HCT116 (cell line): Measurements from ENCODE around the gene C10orf95.

Experiments used
- CTCF ChIP-seq, 3 experiments: fragments of 200-600 bp in 1 of 3; sonication (generic) in 1 of 3; IDR thresholded peaks in 2 of 3; conservative IDR thresholded peaks in 1 of 3; 2 replicates each; pipeline ENCODE4 v1.5.1; 2012 to 2017; ENCODE audit warnings: low read depth in 2 of 3, low read length in 2 of 3, antibody characterized with exemption in 1 of 3, borderline replicate concordance in 1 of 3, control low read depth in 1 of 3, mild to moderate bottlenecking in 1 of 3, mixed read lengths in 1 of 3, mixed run types in 1 of 3, moderate library complexity in 1 of 3; ENCODE audit not compliant: insufficient read depth in 1 of 3
- ELF1 ChIP-seq: IDR thresholded peaks from 2 replicates; pipeline ENCODE4 v1.6.1; 2012; ENCODE audit warnings: low read depth, borderline replicate concordance
- POLR2A ChIP-seq: IDR thresholded peaks from 2 replicates; pipeline ENCODE4 v1.7.0; 2011; ENCODE audit warnings: borderline replicate concordance; ENCODE audit not compliant: insufficient read depth, insufficient read length; ENCODE audit errors: extremely low read depth
- ZNF274 ChIP-seq: fragments of 200-500 bp; sonication (Bioruptor generic); IDR thresholded peaks from 2 replicates; pipeline ENCODE4 v1.6.1; 2014; ENCODE audit warnings: mild to moderate bottlenecking, low read depth, low read length, inconsistent platforms

- TF ChIP-seq POLR2A (no peak), CTCF (IDR thresholded peaks at IDR 0.05 in 2 of 3, conservative IDR thresholded peaks at IDR 0.05 in 1 of 3; ENCODE audit: borderline replicate concordance in 1 of 3, insufficient read depth in 1 of 3, low read depth in 2 of 3, low read length in 2 of 3) (no peak), ZNF274 (no peak), ELF1 (no peak)
These were observed 46.2 kb upstream of the C10orf95 start for GRCh38 chr10:102497545-102497944.
